AG08395 (cell line): ENCODE data around the gene FOXP2.
"Not testable (repeated sequence)": the region's sequence is repeated elsewhere in the genome, so short reads cannot be mapped to it uniquely, and the experiment has no call there.

Experiments used
- DNase-seq: peaks from one replicate; pipeline ENCODE4 v3.0.0; 2012; ENCODE audit warnings: mixed read lengths, low spot score

The FOXP2 gene

DNA sequence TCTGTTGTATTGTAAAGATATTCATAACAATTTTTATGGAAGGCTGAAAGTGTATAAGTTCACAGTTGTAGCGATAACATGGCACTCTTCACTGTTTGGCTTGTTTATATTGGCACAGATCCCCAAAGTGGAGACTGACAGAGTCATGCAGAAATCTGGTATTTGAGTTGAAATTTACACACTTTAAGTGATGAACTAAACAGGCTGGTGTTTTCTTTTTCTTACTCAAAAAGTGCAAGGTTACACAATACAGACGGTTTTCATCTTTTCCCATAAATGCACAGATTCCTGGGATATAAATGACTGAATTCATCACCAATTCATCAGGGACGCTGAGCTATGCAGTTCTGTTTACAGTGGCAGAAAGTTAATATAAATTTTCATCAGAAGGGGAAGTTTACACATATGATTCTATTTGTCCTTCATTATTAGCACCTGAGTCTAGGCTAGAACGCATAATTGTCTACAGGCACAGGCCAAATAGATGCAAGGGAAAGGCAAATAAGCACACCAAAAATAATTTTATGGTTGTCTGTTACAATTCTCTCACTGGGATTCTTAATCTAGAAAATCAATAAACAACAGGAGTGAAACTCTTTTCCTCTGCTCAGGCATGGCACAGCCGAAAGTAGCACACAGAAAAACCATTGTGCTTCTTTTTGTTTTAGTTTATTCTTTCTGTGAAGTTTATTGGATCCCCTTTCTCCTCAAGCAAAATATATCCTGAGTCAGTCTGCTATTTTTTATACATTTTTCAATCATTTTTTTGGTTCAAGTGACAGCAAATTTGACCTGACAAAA, 88.0 kb downstream of the FOXP2 start:
- DNase-seq = no peak

DNA sequence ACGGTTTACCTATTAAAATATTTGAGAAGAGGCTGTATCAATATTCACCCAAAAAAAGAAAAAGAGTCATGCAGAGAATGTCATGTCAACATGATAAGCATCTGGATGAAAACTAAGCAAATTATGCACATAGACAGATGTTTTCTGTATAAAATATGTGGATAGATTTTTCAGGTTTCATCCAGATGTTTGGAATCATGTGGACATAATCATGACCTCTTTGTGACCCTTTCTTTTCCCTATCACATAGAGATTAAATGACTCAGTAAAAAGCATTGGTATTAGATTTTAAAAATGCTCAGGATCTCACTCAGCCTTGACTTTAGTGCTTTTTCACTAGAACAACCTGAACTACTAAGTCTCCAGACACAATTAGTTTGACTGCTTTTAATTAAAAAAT, 90.0 kb downstream of the FOXP2 start:
- no peak for DNase-seq

DNA sequence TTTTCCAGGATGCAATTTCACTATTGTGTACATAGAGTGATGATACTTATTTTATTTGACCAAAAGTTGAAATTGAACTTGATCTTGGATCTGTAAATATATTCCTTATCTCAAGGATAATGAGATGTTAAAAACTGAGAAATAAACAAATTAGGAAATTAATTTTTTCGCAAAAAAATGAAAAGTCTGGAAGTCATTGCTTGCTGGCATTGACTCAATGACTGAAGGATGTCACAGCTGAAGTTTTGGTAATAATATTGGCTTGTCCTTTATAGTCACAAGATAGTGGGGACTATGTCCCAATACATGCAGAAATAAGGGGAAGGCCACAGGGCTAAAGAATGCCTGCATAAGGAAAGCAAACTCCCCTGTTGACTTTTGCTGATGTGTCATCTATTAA, 92.8 kb downstream of the FOXP2 start:
- no peak for DNase-seq

DNA sequence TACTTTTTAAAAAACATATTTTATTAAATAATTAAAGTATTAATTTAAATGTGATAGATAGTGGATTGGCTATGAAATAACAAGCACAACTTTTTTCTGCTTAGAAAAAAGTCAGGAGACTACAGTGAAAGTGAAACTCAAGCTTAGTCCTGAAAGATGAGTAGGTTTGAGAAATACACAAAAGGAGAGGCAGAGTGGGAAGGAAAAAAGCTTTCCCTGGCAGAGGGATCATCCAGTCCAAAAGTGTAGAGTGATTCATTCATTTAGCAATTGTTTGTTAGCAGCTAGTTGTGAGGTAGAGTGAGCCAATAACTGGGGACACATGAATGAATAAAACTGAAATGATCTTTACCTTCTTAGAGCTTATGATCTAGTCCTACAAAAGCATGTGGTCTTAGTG, 93.5 kb downstream of the FOXP2 start:
- DNase-seq = peak; percentile 7

DNA sequence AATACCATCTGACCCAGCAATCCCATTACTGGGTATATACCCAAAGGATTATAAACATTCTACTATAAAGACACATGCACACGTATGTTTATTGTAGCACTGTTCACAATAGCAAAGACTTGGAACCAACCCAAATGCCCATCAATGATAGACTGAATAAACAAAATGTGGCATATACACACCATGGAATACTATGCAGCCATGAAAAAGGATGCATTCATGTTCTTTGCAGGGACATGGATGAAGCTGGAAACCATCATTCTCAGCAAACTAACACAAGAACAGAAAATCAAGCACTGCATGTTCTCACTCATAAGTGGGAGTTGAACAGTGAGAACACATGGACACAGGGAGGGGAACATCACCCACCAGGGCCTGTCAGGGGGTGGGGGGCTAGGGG, 96.2 kb downstream of the FOXP2 start:
- DNase-seq = not testable (repeated sequence)

DNA sequence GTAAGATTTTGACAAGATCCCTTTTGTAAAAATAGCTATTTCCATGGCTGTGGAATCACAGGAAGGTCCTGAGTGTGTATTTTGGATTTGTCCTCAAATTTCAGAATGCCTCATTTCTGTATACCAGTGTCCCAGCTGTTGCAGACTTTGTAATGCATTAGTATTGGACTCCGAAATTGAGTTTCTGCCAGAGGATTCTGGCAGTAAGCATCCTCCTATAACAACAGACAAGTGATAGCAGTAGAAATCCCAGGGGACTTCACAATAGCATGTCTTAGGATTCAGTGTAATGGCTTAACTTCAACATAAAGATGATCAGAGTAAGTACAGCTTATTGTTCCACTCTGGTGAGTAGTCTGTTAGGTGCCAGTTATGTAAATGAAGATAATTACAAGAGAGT, 104.6 kb downstream of the FOXP2 start:
- DNase-seq = no peak

DNA sequence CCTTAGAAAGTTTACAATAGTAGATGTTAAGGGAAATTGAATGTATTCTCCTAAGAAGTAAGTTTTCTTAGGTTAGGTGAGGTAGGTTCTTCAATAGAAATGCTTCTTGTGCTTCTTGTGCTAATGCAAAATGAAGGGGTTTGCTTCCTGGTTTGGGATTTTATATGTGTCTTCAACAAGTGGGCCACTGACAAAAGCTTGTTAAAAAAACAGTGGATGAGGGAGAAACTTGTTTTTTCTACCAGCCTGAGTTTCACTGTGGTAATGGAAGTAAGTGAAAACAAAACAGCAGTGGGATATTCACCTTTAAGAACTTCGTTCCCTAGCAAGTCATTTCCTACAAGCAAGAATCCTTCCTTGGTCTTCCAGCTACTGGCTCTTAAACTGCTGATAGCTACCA, 107.5 kb downstream of the FOXP2 start:
- DNase-seq = no peak

DNA sequence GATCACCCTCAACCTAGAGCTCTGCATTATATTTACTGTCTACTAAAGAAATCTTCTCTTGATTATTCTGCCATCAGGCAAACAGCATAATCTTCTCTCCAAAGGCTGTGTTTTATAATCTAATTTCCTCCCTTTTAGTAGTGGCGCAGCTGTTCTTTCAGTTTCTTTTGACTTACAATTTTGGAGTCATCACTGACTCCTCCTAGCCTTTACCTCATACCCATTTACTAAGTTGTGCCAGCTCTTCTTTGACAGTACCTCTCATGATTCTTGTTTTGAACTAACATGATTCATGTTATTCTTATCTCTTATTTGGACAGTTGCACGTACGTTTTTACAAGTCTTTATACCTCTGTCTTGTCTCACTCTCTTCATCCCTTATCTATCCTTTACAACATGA, 113.0 kb downstream of the FOXP2 start:
- no peak for DNase-seq

DNA sequence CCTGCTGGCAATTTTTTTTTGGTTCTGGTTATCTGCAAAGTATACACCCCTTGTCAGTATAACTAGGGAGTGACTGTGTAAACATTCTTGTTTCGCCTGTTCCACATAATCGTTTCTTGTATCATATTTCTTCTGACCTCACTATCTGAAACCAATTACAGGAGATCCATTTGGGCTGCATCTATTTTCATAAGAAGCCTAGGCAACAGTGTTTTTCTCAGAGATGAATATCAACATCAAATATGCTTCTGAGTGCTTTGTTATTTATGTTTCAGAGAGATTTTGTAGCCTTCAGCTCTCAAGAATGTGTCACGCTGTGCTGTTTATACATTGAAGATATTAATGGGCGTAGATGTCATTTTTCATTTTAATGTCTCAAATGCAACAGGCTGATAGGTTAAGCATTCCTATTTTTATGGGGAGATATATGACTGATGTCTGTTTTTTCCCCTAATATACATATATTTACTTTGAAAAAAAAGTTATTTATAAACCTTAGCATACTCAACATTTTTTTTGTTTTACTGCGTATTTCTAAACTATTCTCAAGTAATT, 115.5 kb downstream of the FOXP2 start:
- DNase-seq = no peak

DNA sequence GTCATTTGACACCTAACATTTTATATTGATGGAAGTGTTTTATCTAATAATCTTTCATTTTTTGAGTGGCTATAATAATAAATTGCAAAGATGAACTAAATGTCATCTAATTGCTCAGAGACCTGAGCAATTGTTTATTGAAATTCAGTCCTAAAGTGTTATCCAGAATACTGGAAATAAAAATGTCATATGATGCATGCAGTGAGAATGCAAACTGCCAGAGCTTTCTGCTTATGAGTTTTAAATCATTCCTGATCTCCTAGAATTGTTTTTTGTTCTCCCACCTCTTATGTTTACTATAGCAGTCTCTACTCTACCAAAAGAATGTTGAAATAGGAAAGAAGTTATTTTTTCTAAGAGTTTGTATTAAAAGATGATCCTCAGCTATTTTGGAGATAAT, 116.7 kb downstream of the FOXP2 start:
- no peak for DNase-seq

DNA sequence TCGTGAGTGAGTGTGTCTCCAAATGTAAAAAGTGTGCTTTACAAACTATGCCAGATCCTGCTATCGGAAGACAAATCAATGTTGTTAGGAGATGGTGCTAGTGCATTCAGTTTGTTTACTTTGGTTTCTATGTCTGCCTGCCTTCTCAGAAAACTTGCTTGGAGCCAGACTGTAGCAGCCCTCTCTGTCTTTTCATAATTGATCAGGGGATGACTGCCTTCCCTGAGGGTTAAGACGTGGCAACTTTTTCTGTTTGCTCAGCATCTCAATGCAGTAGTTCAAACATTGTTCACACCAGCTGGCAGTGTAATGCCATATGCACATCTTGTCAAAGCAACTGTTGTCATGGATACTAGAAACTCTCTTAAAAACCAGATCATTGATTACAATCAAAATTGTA, 118.5 kb downstream of the FOXP2 start:
- DNase-seq = no peak

DNA sequence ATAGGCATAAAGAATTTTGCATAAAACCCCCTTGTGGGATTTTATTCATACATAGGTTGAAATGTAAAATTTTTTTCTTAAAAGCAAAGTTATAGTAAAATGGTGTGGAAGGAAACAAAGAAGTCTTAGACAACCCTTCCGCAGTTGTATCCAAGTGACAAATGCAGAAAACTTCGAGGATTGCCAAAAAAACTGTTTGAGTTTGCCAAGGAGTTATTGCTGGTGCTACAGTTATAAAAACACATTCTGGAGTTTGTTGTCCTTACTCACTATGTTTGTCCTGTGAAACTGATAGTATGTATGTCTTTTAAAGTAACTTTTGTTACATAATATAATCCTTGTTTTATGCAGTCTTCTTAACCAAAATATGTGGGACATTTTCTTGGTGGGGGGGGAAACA, 120.3 kb downstream of the FOXP2 start:
- no peak for DNase-seq

DNA sequence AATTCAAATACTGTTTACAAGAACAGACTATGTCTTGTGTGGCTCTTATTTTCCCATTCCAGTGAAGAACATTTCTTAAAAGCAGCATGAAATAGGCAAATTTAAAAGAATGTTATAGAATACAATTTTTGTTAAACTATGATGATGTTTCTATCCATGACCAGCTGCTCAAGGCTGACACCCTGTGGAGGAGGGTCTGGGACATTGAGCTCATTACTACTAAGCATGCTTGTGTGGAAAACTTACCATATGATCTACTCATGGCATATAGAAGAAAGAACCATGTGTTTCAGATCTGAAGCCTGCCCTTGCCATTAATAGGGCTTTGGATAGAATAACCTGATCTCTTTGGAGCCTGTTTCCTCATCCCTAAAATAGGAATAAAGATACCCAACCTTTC, 125.0 kb downstream of the FOXP2 start:
- DNase-seq = no peak

DNA sequence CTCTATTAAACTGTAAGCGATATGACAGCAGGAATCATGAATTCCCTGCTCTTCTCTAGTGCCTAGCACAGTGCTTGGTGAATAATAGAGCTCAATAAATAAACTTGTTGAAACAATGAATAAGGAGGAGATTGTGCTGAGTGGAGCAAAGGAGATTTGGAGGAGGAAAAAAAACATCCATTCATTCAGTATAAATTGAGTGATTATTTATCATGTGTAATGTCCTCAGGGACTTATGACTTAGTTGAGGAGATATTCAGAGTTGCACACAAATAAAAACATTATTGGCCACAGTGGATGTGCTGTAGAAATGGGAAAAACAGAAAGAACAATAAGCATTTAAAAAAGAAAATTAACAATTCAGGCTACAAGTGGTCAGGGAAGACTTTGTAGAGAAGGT, 125.7 kb downstream of the FOXP2 start:
- no peak for DNase-seq

DNA sequence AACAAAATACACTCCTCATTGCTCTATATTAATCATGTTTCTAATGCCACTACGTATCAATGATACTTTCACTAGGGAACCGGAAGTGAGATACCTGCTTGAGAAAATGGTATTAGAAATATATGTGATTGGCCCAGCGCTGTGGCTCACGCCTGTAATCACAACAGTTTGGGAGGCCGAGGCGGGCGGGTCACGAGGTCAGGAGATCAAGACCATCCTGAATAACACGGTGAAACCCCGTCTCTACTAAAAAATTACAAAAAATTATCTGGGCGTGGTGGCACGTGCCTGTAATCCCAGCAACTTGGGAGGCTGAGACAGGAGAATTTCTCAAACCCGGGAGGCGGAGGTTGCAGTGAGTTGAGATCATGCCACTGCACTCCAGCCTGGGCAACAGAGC, 132.7 kb downstream of the FOXP2 start:
- not testable (repeated sequence) for DNase-seq

DNA sequence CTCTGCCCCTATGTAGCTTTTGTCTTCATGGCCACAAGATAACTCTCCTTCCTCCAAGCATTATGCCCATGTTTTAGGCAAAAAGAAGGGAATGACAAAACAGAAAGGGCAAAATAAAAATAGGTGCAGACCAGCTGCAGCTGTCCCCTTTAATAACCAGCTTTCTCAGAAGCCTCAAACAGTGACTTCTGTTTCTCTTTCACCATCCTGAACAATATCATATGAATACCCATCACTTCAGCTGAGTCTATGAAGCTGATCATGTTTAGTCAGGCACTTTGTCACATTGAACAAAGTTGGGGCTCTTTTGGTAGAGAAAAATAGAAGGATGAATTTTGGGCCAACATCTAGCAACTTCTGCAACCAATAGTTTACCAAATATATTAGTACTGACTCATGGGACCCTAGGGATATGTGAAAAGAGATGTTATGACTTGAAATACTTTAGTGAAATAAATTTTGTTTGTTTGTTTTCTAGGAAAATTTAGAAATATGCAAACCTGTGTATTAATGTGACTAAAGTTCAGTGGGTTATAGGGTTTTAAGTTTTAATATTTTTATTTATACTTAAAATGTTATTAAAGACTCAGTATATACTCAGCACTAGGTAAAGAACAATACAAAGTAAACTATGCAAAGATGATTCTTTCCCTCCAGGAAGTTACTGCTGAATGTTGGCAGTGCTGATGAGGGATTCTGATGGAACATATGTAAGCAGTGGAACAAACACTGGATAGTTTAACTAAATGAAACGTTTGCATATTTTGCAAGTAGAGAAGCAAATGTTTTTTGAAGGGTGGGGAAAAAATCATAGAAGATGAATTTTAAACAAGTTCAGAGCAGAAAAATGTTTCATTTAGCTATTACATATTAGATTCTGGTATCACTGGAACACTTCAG, 133.7 kb downstream of the FOXP2 start:
- DNase-seq = no peak

DNA sequence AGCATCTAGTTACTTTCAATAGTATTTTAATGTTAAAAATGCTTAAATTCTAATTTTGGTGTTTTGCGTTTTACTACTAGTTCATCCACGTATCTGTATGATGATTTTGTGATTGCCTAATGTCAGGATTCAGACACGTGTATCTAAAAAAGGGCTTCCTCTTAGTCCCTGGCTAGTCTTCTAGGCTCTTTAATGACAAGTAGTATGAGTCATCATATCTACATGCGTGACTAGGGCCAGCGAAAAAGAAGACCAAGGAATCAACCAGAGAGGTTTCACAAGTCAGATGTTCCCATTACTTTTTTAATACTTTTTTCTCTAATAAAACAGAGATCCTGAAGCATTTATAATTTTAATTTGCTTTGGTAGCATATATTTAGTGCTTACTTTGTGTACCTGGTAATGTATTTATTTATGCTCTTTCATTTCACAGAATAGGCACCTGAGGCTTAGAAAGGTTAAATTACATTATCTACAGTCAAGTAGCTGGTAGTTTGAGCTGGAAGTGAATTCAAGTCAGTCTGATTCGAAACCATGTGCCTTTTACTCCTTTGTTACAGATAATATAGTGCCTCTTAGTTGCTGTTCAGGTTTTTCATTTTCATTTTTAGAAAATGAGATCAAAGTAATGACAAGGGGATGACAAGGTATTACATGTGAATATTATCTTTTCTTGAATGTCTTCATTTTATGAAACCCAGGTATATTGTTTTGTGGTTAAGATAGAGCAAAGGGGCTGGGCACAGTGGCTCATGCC, 140.3 kb downstream of the FOXP2 start:
- DNase-seq = peak; percentile 40

DNA sequence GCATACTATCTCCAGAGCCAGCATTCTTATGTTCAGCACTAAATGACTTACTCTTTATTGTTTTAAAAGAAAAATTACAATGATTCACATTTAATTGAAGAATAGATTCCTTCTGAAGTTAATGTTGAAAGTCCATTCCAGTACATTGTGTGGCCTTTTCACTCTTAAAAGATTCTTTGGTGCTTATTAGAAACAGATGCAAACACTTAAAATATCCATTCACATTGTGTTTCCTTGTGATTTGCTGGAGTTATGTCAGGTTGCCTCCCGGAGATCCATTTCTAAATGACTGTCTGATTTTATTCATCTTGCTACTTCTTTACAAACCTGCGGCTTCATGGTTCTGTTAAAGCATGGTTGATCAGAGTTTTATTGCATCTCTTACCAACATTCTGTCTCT, 152.8 kb downstream of the FOXP2 start:
- peak; percentile 14 for DNase-seq

DNA sequence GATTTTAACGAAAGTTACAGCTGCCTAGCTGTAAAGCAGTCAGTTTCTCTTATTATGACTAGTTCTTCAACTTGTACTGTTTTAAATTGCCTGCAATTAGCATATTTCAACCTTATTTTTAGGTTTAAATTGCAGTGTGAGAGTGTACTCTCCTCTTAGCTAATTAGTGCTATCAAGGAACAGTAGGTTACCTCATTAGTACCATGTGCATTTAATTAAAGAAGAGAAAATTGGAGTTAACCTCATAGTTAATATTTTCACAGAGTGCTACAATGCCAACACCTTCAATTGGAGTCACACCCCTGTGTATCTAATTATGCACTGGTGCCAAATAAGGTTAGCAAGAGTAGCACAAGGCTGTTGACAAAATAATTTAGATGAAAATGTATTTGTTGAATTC, 154.6 kb downstream of the FOXP2 start:
- no peak for DNase-seq

DNA sequence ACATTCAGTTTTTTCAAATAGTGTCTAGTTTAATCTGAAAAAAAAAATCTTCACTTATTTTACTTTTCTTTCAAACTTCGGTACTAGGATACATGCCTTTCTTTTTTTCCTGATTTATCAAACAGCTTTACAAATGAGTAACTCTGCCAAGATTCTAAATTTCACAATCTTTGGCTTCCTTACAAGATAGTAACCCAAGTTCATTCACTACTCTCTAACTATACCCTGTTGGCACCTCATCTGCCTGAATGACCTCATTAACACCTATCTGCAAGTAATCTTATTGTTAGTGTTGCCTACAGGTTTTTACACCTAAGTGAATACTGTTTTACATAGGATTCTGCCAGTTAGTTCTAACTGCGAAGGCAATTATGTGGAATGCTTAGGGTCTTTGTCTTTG, 159.8 kb downstream of the FOXP2 start:
- DNase-seq = peak; percentile 3

DNA sequence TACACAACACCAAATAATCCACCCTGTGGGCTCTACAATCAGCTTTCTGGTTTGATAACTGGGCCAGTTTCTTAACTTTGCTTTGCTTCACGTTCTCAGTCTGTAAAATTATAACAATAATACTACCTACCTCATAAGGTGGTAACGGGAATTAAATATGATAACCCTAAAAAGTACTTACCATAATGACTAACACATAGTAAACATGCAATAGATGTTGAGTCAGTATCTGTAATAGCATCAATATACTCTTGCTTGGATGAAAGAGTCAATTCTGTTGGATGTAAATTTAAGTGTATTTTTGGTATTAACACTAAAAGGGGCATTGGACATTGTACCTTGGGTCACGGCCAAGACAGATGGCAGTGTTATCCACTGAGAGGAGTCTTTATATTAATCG, 160.5 kb downstream of the FOXP2 start:
- no peak for DNase-seq

DNA sequence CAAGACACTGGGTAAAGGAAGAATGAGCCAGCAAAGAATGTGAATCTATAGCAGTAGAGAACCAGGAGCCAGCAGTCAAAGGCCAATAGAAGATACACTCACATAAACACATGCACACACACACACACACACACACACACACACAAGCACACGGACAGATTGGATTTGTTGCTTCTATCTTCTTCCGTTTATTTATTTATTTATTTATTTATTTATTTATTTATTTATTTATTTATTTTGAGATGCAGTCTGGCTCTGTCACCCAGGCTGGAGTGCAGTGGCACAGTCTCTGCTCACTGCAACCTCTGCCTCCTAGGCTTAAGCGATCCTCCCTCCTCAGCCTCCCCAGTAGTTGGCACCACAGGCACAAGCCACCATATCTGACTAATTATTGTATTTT, 166.3 kb downstream of the FOXP2 start:
- DNase-seq = not testable (repeated sequence)
